NK-92 (cell line): ENCODE results near the gene ZSCAN22.

ENCODE experiments used
- DNase-seq: peaks from one replicate; lab custom pipeline; 2025; ENCODE audit not compliant: unreplicated experiment; lab: John Stamatoyannopoulos, UW

ZSCAN22 gene

DNA sequence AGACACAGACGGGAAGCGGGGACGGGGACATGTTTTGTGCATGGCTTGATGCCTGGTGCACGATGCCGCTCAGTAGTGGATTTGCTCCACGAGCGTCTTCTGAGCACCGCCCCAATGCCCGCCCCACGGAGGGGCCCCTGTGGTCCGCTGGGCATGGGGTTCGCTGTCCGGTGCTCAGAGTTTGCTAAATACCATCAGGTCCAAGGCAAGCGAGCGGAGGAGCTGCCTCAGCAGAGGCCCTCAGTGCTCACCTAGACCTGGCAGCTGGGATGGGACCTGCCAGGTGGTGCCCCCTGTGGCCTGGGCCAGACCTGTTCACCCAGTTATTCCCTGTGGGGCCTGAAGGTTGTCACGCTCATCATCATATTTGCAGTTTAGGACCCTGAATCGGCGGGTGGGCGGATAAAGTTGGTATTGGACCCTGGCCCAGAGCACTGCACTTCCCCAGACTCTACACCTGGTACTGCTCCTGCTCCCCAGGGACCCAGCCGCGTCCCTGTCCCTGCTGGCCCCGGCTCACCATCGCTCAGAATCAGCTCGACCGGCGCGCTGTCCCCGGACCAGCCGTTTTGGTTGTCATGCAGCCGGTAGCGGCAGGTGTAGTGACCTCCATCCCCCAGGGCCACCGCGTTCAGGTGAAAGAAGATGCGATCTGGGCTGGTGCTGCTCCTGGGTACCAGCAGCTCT, 24.2 kb downstream of the ZSCAN22 start:
- no peak for DNase-seq

DNA sequence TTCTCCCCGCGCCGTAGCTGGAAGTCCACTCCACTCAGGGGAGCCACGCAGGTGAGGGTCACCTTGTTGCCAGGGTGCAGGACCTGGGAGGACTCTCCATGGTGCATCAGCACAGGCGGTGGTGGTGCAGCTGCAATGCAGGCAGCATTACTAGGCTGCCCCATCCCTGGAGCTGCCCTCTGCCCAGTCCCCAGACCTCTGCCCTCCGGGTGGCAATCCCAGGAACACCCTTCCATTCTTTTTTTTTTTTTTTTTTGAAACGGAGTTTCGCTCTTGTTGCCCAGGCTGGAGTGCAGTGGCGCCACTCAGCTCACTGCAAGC, 24.7 kb downstream of the ZSCAN22 start:
- no peak for DNase-seq

DNA sequence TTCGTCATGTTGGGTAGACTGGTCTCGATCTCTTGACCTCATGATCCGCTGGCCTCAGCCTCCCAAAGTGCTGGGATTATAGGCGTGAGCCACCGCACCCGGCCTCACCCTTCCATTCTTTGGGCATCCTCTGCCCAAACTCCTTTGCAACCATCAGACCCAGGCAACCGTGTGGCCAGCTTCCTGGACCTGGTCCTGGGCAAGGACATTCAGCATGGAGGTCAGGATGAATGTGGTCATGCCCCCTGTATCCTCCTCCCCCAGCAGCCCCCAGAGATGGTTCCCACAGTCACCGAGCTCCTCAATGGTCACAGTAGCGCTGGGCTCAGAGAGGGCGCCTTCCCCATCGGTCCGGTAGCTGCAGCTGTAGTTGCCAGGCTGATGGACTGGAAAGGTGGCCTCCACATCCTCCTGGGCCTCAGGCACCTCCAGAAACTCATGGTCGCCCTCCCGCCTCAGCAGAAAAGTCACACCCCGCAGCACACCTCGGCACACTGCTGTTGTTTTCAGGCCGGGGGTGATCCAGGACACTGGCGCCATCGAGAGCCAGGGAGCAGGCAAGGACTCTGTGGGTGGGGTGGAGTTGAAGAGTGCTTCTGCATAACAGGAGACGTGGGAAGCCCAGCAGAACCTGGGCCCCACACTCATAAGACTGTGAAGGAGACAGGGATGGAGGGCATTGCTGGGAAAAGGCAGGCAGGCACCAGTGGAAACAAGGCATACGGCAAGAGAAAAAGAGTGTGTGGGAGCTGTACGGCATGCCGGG, 25.4 kb downstream of the ZSCAN22 start:
- no peak for DNase-seq

DNA sequence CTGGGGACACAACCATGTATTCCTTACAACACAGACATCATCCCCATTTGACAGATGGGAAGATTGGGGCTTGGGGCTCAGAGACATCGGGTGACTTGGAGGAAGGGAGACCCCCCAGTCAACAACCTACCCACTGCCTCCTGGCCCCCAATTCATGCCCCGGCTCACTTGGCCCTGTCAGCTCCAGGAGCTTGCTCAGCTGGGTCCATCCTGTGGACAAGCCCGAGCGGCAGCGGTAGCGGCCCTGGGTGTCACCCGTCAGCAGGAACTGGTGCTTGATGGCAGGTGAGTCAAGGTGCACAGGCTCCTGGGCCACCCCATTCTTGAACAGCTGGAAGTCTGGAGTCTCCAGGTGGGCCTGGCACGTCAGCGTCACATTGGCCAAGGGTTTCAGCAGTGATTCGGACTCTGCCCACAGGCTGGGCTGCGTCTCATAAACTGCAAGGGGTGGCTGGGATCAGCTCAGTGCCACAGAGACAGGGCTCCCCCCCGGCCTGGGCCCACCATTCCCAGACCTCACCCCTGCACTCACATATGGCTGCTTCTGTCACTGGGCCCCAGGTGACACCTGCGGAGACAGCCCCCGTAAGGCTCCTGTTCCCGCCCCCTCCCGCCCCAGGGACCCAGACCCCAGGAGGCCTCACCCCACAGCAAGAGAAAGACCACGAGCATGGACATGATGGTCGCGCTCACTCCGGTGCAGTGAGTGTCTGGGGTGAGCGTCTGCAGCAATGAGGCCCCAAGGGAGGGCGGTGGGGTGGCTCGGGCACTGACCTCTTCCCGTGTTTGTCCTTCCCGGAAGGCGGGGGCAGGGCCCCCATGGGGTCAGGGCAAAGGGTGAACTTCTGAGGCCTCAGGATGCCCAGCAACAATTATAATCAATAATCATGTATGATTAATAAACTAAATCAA, 26.2 kb downstream of the ZSCAN22 start, which contains the start of gene A1BG:
Gene A1BG, minus strand, starts transcription at position 733 of the 912 bp plus-strand sequence. Its CDS starts 55 bp downstream, at position 678.
- DNase-seq: no peak

DNA sequence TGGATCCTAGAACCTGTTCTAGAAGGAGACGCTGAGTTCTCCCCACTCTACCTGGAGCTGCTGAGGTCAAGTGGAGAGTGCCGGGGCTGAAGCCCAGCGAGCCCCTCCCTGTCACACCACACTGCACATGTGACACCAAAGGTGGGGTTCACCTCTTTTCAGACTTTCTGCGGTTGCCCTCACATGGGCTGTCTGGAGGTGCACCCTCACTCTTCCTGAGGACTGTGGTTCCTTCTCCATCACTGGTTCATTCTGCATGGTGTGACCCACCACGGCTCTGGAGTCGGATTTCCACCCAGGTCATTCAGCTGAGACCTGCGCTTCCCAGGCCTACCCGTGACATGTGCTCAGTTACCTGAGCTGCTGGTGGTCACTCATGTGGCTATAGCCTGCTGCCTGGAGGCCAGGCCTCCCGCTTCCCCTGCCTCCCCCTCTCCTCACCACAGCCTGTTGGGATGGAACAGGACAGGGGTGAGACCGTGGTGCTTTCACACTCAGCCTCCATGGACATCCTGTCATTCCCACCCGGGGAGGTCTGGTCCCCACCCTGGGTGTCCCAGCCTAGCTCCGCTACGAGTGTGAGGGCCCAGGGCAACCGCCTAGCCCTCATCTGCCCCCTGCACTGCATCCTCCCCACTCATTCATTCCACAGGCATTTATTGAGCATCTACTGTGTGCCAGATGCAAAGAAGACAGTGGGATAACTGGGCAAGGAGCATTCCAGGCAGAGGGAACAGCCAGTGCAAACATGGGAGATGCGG, 27.1 kb downstream of the ZSCAN22 start:
- no peak for DNase-seq

DNA sequence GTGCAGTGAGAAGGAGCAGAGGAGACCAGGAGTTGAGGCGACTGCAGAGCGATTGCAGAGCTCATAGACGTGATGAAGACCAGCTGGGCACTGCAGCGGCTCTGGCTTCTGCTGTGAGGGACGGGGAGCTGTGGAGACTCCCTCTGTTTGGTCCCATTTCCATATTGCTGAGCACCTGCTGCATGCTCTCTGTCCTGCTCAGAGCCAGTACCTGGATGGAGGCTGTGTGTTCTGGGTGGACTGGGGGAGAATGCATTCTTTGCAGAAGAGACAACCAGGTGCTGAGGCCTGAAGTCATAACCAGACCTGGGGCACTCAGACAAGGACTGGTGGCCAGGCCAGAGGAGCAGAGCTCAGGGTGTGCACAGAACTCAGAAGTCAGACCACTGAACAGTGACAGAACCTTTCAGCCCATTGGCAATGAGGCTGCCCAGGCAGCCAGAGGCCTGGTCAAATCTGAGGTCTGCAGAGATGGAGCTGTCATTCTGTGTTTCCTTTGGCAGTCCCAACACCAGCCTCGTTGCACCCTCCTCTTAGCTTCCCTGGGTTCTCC, 27.8 kb downstream of the ZSCAN22 start:
- no peak for DNase-seq

DNA sequence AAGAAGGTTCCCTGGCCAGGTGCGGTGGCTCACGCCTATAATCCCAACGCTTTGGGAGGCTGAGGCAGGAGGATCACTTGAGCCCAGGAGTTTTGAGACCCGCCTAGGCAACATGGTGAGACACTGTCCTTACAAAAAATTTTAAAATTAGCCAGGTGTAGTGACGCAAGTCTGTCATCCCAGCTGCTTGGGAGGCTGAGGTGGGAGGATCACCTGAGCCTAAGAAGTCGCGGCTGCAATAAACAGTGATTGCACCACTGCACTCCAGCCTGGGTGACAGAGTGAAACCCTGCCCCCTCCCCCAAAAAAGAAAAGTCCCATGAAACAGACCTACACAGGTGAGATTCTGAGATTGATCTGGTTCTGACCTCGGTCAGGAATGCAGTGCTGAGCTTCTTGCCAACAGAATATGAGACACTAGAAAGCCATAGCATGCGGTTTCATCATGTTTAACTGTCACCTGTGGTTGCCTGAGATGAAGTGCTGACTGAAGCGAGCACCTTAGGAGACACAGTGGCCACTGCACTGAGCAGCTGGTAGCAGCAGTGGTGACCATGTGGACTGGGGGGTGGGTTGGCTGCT, 28.5 kb downstream of the ZSCAN22 start:
- no peak for DNase-seq

DNA sequence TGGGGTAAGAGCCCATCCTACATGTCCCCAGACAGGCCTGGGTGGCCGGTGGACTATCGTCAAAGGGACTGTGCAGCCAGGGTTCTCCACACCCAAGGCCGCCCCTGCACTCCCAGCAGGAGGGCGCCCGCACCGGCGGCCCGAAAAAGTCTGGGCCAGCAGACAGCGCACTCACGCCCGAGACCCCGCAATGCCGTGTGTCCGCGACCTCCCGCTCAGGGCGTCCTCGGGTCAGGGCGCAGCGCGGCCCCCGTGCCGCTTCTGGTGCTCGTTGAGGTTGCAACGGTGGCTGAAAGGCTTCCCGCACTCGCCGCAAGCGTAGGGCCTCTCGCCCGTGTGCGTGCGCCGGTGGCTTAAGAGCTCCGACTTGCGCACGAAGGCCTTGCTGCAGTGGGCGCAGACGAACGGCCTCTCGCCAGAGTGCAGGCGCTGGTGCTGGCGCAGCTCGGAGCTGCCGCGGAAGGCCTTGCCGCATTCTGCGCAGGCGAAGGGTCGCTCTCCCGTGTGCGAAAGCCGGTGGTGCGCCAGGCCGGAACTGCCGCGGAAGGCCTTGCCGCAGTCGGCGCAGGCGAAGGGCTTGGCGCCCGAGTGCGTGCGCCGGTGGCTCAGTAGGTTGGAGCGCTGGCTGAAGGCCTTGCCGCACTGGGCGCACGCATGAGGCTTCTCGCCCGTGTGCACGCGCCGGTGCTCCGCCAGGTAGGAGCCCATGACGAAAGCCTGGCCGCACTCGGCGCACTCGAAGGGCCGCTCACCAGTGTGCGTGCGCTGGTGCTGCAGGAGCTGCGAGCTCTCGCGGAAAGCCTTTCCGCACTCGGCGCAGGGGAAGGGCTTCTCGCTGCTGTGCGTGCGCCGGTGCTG, 29.3 kb downstream of the ZSCAN22 start:
- no peak for DNase-seq

DNA sequence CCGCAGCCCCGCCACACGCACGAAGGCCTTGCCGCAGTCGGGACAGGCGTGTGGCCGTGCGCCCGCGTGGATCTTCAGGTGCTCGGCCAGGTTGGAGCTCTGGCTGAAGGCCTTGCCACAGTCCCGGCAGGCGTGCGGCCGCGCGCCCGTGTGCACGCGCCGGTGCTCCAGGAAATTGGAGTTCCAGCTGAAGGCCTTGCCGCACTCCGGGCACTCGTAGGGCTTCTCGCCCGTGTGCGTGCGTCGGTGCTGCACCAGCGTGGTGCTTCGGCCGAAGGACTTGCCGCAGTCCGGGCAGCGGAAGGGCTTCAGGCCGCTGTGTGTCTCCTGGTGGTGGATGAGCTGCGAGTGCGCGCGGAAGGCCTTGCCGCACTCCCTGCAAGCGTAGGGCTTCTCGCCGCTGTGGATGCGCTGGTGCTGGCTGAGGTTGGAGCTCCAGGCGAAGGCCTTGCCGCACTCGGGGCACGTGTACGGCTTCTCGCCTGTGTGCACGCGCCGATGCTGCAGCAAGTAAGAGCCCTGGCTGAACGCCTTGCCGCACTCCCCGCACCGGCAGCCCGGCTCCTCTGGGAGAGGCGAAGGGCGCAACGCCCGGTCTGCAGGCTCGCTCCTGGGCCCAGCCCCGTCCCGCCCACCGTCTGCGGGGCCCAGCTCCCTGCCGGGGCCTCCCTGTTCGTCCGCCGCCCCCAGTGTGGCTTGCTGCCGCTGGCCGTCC, 30.1 kb downstream of the ZSCAN22 start:
- DNase-seq: no peak

DNA sequence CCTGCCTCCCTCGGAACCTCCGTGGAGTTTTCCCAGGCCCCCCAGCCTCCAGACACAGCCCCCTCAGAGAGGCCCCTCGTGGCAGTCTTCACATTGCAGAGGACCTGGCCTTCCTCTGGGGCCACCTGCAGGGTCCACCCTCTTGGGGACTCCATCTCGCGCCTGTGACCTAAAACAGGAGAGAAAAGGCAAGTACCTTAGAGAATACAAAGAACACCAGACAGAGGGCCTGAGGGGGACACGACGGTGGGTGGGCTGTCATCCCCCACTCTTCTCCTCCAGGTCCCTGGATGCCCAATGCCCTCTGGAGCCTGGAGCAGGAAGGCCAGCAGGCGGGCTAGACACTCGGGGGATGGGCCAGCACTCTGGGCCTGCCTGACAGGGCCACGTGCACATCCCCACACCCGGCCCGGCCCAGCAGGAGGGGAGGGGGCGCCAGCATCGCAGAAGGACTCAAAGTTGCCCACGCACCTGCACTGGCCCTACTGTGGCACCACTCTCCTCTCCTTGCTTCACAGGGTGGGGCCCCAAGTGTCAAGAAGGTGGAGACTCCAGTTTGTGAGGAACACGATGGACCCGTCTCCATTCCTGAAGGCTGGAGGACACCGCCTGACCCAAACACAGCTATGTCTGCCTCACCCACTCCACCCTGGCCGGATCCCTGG, 30.8 kb downstream of the ZSCAN22 start:
- DNase-seq: no peak

DNA sequence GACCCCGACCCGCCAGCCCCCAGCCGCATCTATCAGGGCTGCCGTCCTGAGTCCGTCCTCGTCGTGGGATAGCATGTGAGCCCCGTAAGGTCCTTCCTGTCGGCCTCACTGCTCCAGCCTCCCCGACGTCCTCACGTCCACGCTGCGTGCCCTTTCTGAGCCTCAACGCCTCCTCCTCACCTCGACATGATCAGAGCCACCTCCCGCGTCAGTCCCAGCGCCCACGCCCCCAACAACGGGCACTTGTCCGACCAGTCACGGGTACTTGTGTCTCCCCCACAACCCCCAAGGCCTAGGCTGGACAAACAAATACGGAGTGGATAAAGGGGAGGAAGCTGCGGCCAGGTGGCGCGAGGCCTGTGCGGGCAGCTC, 35.1 kb downstream of the ZSCAN22 start:
- DNase-seq: no peak

DNA sequence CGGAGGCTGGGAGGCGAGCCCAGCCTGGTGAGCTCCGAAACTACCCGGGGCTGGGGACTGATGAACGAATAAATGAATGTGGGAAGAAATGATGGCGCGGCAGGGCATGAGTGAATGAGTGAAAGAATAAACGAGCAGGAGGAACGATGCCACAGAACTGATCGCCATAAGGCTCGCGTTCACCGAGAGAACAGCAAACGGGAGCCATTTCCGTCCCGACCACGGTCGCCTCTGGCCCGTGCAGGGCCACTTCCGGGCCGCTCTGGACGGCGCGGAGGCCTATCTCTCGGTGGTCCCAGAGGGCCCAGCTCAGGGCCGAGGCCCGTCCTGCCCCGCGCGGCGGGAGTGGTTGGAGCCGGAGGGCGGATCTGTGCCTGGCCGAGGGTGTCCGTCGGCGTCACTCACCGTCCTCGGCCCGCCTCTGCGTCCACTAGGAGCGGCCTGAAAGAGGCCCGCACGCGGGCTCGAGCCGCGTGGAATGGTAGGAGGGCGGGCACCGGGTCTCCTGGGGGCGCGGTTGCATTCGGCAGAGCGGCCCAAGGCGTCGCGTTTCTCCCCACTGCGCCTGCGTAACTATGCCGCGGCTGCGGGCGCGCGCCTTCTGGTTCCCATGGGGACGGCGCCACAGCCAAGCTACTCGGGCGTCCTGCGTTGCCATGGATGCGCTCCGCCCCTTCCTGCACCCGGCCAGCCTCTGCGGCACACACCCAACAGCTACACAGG, 35.6 kb downstream of the ZSCAN22 start, which contains the start of gene ZNF497:
Gene ZNF497, minus strand, starts transcription at position 480 of the 723 bp plus-strand sequence. CDS start 5,116 bp downstream, outside the sequence.
- peak; percentile 63 for DNase-seq

DNA sequence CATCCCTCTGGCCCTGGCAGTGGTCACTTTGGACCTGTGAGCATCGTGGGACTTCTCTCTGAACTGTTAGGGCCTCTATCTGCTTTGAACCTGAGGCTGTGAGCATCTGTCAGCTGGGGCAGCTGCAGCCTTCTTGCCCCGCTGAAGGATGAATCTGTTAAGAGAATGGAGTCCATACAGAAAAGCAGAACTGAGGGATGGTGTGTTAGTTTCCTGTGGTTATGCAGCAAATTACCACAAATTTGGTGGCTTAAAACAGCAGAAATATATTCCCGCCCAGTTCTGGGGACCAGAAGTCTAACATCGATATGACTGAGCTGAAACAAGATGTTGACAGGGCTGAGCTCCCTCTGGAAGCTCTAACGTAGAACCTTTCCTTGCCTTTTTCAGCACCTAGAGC, 37.4 kb downstream of the ZSCAN22 start:
- DNase-seq: no peak

DNA sequence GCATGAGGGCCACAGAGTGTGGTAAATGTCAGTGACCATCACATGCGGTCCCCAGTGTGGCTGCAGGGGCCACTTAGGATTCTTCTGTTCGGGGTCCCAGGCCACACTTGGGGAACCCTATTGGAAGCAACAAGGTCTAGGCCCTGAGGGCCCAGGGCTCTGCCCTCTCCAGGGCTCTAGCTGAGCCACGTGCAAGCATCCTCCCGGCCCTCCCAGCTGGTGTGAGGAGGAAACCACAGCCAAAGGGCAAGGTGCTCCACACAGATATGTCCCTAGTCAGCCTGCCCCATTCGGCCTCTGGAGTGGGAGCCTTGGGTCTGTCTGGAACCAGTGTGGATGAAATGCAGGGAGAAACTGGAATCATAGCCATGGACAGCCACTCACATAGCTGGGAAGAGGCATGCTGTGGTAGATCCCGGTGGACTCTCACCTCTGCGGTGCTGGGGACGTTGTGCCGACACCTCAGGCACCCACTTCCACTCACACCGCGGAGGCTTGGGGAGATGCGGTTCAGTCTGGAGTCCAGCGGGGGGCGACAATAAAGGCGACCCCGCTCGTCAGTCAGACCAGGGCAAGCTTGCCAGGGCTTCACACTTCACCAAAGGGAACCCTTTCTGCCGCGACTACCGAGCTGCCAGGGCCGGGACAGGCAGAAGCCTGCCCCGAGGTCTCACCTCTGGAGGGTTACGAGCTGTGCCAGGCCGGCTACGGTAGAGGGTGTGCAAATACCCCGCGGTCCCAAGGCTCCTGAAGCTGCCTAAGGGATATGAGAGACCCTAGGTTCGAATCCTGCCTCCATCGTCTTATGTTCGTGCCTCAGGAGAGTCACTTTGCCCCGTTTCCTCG, 40.0 kb downstream of the ZSCAN22 start:
- no peak for DNase-seq

DNA sequence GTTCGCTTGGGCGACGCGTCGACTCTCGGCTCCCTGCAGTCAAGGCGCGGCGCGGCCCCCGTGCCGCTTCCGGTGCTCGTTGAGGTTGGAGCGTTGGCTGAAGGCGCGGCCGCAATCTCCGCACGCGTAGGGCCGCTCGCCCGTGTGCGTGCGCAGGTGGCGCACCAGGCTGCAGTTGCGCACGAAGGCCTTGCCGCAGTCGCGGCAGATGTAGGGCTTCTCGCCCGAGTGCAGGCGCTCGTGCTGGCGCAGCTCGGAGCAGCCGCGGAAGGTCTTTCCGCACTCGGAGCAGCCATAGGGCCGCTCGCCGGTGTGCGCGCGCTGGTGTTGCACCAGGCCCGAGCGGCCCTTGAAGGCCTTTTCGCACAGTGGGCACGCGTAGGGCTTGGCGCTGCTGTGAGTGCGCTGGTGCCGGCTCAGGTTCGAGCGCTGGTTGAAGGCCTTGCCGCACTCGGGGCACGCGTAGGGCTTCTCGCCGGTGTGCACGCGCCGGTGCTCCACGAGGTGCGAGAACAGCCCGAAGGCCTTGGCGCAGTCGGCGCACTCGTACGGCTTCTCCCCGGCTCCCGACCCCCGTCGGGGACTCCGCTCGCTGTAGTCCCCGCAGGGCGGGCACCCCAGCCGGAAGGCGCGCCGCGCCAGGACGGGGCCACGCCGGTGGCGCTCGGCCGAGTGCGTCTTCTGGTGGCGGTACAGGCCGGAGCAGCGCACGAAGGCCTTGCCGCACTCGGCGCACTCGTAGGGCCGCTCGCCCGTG, 41.1 kb downstream of the ZSCAN22 start:
- no peak for DNase-seq
